Gastroesophageal sphincter (tissue), 3 donors: ENCODE results near the gene NPFFR1.

Experiments used
- EP300 ChIP-seq: sonication (generic); formaldehyde crosslinking; IDR thresholded peaks from one replicate; pipeline ENCODE4 v1.6.1; 2017; ENCODE audit warnings: antibody characterized with exemption, mild to moderate bottlenecking
- POLR2A ChIP-seq, 2 donors: fragments of 450-650 bp; IDR thresholded peaks; one replicate each; pipeline ENCODE4 v1.6.1; 2017; ENCODE audit warnings: antibody characterized with exemption in 2 of 2, mild to moderate bottlenecking in 2 of 2, moderate library complexity in 1 of 2
- POLR2AphosphoS5 ChIP-seq: sonication (generic); formaldehyde crosslinking; IDR thresholded peaks from one replicate; pipeline ENCODE4 v1.6.1; 2017; ENCODE audit warnings: antibody characterized with exemption
- TF ChIP-seq, protein P1 (sequence below), 4 experiments: fragments of 200-600 bp in 2 of 4; fragments of 450-650 bp in 2 of 4; sonication (generic) in 1 of 4; IDR thresholded peaks; one replicate each; pipeline ENCODE4 v1.5.1; 2017 to 2019; ENCODE audit warnings: antibody characterized with exemption in 4 of 4, mild to moderate bottlenecking in 2 of 4, moderate library complexity in 2 of 4

DNA sequence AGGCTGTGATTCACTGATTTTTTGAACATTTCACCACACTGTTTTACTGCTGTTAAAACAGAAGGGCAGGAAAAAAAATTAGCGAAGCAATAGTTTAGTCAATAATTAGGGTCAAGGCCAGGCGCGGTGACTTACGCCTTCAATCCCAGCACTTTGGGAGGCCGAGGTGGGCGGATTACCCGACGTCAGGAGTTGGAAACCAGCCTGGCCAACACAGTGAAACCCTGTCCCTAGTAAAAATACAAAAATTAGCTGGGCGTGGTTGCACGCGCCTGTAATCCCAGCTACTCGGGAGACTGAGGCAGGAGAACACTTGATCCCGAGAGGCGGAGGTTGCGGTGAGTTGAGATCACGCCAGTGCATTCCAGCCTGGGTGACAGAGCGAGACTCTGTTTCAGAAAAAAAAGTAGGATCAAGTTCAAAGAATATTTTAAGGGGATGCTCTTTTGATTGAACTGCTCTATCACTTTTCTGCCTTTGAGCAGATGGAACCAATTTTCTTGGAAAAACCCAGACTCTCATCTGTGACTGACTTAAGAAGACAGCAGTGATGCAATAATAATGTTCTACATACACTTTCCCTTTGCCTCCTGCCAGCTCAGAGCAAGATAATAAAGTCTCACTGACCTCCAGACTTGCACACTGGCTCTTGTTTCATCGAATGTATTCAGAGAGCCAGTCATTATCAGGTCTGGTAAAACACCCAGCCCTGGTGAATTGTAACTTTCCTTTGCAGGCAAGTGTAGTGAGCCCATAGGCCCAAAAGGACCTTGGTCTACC lies 48.9 kb downstream of the NPFFR1 start:
- TF ChIP-seq, protein P1, sequence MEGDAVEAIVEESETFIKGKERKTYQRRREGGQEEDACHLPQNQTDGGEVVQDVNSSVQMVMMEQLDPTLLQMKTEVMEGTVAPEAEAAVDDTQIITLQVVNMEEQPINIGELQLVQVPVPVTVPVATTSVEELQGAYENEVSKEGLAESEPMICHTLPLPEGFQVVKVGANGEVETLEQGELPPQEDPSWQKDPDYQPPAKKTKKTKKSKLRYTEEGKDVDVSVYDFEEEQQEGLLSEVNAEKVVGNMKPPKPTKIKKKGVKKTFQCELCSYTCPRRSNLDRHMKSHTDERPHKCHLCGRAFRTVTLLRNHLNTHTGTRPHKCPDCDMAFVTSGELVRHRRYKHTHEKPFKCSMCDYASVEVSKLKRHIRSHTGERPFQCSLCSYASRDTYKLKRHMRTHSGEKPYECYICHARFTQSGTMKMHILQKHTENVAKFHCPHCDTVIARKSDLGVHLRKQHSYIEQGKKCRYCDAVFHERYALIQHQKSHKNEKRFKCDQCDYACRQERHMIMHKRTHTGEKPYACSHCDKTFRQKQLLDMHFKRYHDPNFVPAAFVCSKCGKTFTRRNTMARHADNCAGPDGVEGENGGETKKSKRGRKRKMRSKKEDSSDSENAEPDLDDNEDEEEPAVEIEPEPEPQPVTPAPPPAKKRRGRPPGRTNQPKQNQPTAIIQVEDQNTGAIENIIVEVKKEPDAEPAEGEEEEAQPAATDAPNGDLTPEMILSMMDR (IDR thresholded peaks at IDR 0.05) = no peak
- TF ChIP-seq POLR2AphosphoS5 = no peak
- TF ChIP-seq POLR2A (IDR thresholded peaks at IDR 0.05) = no peak
- no peak for TF ChIP-seq EP300
